GM10266 (cell line): Measurements from ENCODE around the gene RUBCN.
"Not testable (repeated sequence)": the region's sequence is repeated elsewhere in the genome, so short reads cannot be mapped to it uniquely, and the experiment has no call there.

Experiments used
- DNase-seq: peaks from one replicate; pipeline ENCODE4 v3.0.0; 2012; ENCODE audit errors: extremely low spot score
- CTCF ChIP-seq: IDR thresholded peaks from 2 replicates; pipeline ENCODE4 v1.5.1; 2012; ENCODE audit warnings: mild to moderate bottlenecking, low read depth; ENCODE audit not compliant: control insufficient read depth, insufficient read depth; ENCODE audit errors: missing control alignments

The RUBCN gene

GRCh38 chr3:197714251-197714650 is 22.5 kb downstream of the RUBCN start:
- DNase-seq: no peak
- TF ChIP-seq CTCF: no peak

- no peak for DNase-seq
- no peak for TF ChIP-seq CTCF
Observed at GRCh38 chr3:197713477-197713822, 23.3 kb downstream of the RUBCN start.

GRCh38 chr3:197711973-197712707 is 24.6 kb downstream of the RUBCN start:
- peak; percentile 81 for DNase-seq
- TF ChIP-seq CTCF: no peak

- DNase-seq: not testable (repeated sequence)
Observed at GRCh38 chr3:197710965-197711364, 25.7 kb downstream of the RUBCN start.

GRCh38 chr3:197709135-197709534 is 27.6 kb downstream of the RUBCN start:
- TF ChIP-seq CTCF: no peak
- no peak for DNase-seq

GRCh38 chr3:197706658-197707057 is 30.0 kb downstream of the RUBCN start:
- no peak for DNase-seq
- no peak for TF ChIP-seq CTCF

GRCh38 chr3:197701841-197702240 is 34.9 kb downstream of the RUBCN start:
- no peak for TF ChIP-seq CTCF
- no peak for DNase-seq

GRCh38 chr3:197700095-197700494 is 36.6 kb downstream of the RUBCN start:
- DNase-seq: no peak
- no peak for TF ChIP-seq CTCF
